Cortex of kidney (tissue), 1 donor: ENCODE results near the gene KIAA1328.

Source experiments
- DNase-seq: peaks from one replicate; lab custom pipeline; 2025; lab: John Stamatoyannopoulos, UW

The KIAA1328 gene

DNA sequence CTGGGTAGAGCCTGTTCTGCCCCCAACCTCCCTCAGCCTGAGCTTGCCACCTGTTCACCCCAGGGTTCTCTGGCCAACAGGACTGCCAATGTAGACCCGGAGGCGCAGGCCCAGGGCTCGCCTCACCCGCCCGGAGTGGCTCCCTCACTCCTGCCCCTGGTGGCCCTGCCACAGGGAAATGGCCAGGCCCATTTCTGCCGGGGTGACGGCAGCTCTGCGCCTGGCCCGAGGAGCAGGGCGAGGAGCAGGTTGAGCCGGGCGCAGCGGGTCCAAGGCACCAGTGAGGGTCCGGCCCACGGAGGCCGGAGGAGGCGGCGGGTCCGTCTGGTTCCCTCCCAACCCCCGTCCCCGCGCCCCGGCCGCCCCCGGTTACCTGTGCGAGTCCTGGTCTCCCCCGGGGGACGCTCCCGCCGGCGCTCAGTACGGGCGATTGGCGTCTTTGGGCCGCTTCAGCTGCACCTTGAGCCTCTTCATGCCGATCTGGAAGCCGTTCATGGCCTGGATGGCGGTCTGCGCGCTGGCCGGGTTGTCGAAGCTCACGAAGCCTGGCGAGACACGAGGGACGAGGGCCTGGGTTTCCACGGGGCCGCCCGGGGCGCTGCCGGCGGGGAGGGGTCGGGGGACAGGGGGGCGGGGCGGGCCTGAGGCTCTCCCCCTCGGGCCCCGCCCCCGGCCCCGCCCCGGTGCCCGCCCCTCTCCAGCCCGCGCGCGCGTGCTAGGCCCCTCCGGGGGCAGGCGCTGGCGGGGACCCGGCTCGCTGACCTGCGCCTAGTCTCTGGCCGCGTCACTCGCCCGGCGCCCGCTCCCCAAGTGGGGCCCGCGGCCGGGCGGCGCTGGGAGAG lies 424.7 kb downstream of the KIAA1328 start:
- DNase-seq: no peak

- DNase-seq: no peak
Observed at GRCh38 chr18:37254236-37254754, 425.4 kb downstream of the KIAA1328 start.

DNA sequence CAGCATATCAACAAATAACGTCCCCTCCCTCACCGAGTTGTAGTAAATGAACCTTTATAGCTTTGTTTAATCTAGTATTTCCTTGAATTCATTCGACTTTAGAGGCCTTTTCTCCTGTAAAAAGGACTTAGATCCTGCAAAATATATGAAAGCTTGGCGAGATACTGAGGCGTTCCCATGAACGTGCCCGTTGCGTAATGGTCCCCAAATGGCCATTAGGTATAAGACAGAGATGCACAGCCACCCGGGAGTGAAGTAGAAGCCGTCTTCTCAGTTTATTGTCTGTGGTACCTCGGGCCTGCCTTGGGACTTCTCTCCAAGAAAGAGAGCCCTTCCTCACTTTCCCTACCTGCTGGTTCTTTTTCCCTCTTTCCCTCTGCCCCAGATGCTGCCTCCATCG lies 426.0 kb downstream of the KIAA1328 start:
- DNase-seq: no peak

DNA sequence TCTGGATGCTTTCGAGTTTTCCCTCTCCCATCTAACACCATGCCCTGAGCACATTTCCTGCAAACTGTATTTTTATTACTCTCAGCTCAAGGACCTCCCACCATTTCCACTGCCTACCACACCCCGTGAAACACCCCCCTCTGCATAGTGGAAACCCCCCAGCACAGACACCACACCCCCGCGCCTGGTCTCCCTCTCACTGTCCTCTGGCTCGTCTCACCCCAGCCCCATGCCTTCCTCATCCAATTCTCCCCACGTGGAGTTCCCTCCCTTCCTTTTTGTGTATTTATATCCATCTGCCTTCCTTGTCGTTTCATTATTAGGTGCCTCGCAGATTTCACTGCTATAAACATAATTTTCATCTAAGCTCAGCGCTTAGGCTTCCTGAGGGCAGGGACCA lies 429.2 kb downstream of the KIAA1328 start:
- no peak for DNase-seq

DNA sequence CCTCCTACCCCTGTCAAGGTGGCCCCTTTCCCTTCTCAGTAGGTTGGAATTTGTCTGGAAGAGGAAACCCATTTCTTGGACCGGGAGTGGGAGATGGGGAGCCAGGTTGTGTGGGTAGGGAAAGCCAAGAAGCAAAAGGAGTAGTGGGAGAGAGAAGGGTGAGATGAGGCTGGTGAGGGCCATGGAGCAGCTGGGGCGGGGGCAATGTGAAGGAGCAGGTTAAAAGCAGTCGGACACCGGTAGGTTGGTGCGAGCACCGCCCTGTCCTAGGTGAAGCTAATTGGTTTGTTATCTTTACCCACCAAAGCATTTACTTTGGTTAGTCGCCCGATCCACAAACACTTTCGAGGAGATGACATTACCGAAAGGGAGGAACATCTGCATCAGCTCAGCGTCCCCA lies 429.9 kb downstream of the KIAA1328 start:
- DNase-seq: no peak

DNA sequence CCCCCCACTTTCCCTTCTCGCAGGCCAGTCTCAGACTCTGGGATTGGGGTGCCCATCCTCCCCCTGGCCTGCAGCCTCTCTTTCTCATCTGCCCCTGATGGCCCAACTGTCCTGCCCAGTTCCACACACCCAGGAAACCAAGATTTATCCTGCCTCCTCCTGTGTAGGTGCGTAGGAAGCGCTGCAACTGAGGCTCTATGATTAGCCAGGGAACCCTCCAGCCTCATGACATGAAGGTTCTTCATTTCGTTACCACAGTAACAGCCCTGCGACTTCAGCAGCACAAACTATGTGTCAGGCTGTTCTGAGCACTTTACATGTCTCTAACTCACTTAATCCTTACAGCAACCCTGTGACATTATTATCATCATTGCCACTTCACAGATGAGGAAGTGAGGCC lies 430.8 kb downstream of the KIAA1328 start:
- DNase-seq: no peak

- DNase-seq: no peak
Observed at GRCh38 chr18:37260367-37261093, 431.6 kb downstream of the KIAA1328 start.

DNA sequence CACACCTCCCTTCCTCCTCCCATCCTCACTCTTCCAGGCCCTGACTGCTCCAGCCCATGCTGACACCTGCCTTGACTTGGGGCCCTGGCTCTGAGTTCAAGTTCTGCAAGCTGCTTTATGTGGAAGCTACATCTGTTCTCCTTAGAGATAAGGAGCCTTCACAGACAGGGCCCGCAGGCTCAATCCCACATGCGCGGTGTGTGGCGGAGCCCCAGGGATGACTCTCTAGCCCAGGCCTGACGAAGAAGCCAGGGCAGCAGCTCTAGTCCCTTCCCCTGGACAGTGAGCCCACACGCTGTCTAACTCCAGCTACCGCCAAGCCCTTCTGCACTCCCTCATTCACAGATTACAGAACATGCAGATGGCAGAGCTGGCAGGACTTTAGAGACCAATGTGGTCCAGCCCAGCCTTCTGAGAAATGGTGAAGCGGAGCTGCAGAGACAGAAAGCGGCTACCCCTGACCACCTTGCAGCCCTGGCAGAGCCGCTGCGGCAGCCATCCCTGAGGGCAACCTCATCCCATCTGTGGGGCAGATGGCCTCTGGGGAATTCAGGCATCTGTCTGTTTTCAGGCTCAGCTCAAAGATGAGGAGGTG lies 432.4 kb downstream of the KIAA1328 start:
- DNase-seq: no peak

GRCh38 chr18:37261988-37262387 lies 433.1 kb downstream of the KIAA1328 start:
- no peak for DNase-seq

DNA sequence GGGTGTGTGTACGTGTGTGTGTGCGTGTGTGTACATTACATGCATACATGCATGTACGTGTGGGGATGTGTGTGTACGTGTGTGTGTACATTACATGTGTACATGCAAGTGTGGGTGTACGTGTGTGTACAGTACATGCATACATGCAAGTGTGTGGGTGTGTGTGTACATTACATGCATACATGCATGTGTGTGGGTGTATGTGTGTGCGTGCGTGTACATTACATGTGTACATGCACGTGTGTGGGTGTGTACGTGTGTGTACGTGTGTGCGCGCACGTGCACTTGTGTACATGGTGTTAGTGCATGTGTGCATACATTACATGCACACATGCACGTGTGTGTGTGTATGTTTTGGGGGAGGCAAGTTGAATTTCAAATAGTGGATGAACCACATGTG lies 436.0 kb downstream of the KIAA1328 start:
- no peak for DNase-seq

GRCh38 chr18:37265382-37265781 lies 436.5 kb downstream of the KIAA1328 start:
- no peak for DNase-seq

GRCh38 chr18:37266290-37266689 lies 437.4 kb downstream of the KIAA1328 start:
- DNase-seq: no peak

- no peak for DNase-seq
Observed at GRCh38 chr18:37270038-37270665, 441.2 kb downstream of the KIAA1328 start.

- no peak for DNase-seq
Observed at GRCh38 chr18:37270666-37271052, 441.7 kb downstream of the KIAA1328 start.

GRCh38 chr18:37272226-37272625 lies 443.3 kb downstream of the KIAA1328 start:
- no peak for DNase-seq

DNA sequence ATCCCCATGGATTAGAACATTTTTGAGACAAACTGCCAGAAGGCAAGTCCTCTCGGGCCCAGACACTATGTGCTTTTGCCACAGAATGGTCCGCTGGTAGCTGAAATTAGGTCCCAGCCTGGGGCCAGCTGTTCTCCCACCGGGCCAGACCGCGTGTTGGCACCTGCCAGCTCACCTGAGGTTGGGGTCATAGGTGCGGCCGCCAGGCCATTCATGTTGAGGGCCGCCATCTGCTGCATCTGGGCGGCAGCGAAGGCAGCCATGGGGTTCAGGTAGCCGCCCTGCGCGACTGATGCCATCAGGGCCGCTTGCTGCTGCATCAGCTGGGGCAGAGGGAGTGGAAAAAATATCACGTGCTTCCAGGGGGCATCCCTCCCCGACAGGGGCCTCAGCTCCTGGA lies 443.9 kb downstream of the KIAA1328 start:
- no peak for DNase-seq

DNA sequence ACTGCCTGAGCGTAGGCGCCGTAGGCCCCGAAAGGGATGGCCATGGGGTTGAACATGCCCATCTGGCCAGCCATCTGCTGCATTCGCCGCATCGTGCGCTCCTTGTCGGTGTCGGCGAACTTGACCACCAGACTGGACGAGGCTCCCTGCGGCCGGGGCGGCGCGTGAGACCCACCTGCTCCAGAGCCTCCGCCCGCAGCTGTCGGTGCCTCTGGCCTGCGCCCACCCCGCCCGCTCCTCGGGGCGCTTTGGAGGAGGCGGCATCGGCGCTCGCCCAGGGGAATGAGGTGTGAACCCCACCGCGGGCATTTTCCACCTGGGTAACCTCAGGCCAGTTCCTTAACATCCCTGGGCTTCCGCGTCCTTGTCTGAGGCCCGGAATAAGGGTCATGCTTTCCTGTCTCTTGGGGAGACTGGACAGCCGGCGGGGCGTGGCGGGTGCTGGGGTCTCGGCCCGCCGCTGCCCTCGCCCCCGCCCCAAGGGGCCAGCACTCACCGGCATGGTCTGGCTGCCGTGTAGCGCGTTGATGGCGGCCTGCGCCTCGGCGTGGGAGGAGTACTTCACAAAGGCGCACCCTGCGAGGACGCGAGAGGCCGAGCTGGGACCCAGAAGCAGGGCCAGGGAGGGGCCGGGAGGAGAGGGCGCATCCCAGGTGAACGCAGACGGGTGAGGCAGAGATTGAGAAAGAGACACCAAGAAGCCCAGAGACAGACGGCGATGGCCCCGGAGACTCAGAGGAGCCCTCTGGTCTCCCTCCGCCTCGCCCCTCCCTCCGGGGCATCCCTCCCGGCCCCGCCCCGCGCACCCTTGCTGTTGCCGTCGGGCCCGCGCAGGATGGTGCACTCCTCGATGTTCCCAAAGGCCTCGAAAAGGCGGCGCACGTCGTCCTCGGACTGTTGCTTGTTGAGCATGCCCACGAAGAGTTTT lies 445.6 kb downstream of the KIAA1328 start:
- DNase-seq: no peak

- no peak for DNase-seq
Observed at GRCh38 chr18:37275237-37275741, 446.4 kb downstream of the KIAA1328 start.

GRCh38 chr18:37276111-37276890 lies 447.4 kb downstream of the KIAA1328 start:
- no peak for DNase-seq

DNA sequence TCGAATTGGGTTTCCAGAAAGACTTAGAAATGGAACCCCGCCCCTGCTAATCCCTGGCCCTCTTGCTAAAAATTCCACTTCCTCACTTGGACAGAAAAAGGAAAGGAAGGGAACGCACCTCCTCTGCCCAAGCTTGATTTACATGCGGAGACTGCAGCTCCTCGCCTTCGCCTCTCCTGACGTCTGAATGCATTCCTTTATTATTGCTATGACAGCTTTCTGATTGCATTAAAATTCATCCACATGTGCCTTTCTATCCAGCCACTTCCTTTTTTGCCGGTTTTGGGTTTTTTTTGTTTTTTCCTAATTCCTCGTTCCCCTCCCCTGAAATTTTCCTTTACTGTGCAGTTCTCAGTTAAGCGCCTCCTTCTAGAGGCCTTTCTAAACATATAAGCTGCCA lies 448.9 kb downstream of the KIAA1328 start:
- no peak for DNase-seq
